NCI-H2029 treated with DMSO at 0.1 percent for 48 hours (cell line): ENCODE measurements around the gene TSPAN6.

Source experiments
- DNase-seq: peaks from one replicate; lab custom pipeline; 2025; lab: John Stamatoyannopoulos, UW

The TSPAN6 gene

GRCh38 chrX:100636321-100636991 lies at the start of gene TSPAN6:
Gene TSPAN6 (minus strand): TSS chrX:100636806. CDS start chrX:100636694, 112 bp downstream.
- DNase-seq: peak; percentile 80

- DNase-seq: no peak
Observed at GRCh38 chrX:100685997-100686305, 49.3 kb upstream of the TSPAN6 start.

GRCh38 chrX:100685284-100685996 lies 48.8 kb upstream of the TSPAN6 start:
- peak; percentile 82 for DNase-seq

GRCh38 chrX:100682939-100683338 lies 46.3 kb upstream of the TSPAN6 start:
- DNase-seq: no peak

- DNase-seq: no peak
Observed at GRCh38 chrX:100681599-100681998, 45.0 kb upstream of the TSPAN6 start.

- DNase-seq: no peak
Observed at GRCh38 chrX:100680756-100681155, 44.1 kb upstream of the TSPAN6 start.

GRCh38 chrX:100677611-100678181 lies 41.1 kb upstream of the TSPAN6 start:
- no peak for DNase-seq

- DNase-seq: no peak
Observed at GRCh38 chrX:100674705-100675104, 38.1 kb upstream of the TSPAN6 start.

- DNase-seq: no peak
Observed at GRCh38 chrX:100673397-100673953, 36.9 kb upstream of the TSPAN6 start.

- DNase-seq: no peak
Observed at GRCh38 chrX:100672966-100673365, 36.4 kb upstream of the TSPAN6 start.

GRCh38 chrX:100663642-100664041 lies 27.0 kb upstream of the TSPAN6 start:
- DNase-seq: no peak

GRCh38 chrX:100662796-100663195 lies 26.2 kb upstream of the TSPAN6 start:
- no peak for DNase-seq

GRCh38 chrX:100662170-100662569 lies 25.6 kb upstream of the TSPAN6 start:
- no peak for DNase-seq

- no peak for DNase-seq
Observed at GRCh38 chrX:100659431-100660137, 23.0 kb upstream of the TSPAN6 start.

- DNase-seq: peak; percentile 24
Observed at GRCh38 chrX:100658941-100659381, 22.4 kb upstream of the TSPAN6 start.

- no peak for DNase-seq
Observed at GRCh38 chrX:100654261-100654660, 17.7 kb upstream of the TSPAN6 start.

GRCh38 chrX:100652266-100652665 lies 15.7 kb upstream of the TSPAN6 start:
- no peak for DNase-seq

- no peak for DNase-seq
Observed at GRCh38 chrX:100650841-100651240, 14.2 kb upstream of the TSPAN6 start.

- no peak for DNase-seq
Observed at GRCh38 chrX:100649550-100650356, 13.1 kb upstream of the TSPAN6 start.

GRCh38 chrX:100648458-100649417 lies 12.1 kb upstream of the TSPAN6 start:
- DNase-seq: no peak
